HepG2 (cell line): ENCODE data around the gene VWA1. TPM values are rescaled to one million over a fixed set of nuclear protein-coding genes. Genes with fewer than 3 reads are reported as not detected.

Experiments used
- ATF1 ChIP-seq: IDR thresholded peaks from 2 replicates; pipeline ENCODE4 v1.6.1; 2016; ENCODE audit warnings: mild to moderate bottlenecking, control low read depth
- CENPT ChIP-seq: sonication (generic); formaldehyde crosslinking; IDR thresholded peaks from 2 replicates; pipeline ENCODE4 v1.8.0; 2022; ENCODE audit warnings: low read depth, mild to moderate bottlenecking, moderate library complexity, missing genetic modification reagents
- FOXK2 ChIP-seq: fragments of 450-650 bp; IDR thresholded peaks from 2 replicates; pipeline ENCODE4 v1.6.1; 2016
- HCFC1 ChIP-seq: fragments of 150-350 bp; IDR thresholded peaks from 2 replicates; pipeline ENCODE4 v1.6.1; 2014; ENCODE audit warnings: low read depth, low read length
- HNRNPK ChIP-seq: fragments of 200-400 bp; formaldehyde crosslinking; IDR thresholded peaks from 2 replicates; pipeline ENCODE4 v1.6.1; 2018; ENCODE audit warnings: low read length, low read depth, moderate library complexity, mild to moderate bottlenecking; ENCODE audit not compliant: poor library complexity, severe bottlenecking
- MTF1 ChIP-seq: sonication (generic); formaldehyde crosslinking; IDR thresholded peaks from 2 replicates; pipeline ENCODE4 v1.5.0; 2020; ENCODE audit warnings: missing genetic modification reagents
- SIN3A ChIP-seq: IDR thresholded peaks from 2 replicates; pipeline ENCODE4 v1.6.1; 2011; ENCODE audit warnings: low read depth, mild to moderate bottlenecking, control low read depth, low read length, borderline replicate concordance
- SMAD9 ChIP-seq: sonication (generic); formaldehyde crosslinking; IDR thresholded peaks from 2 replicates; pipeline ENCODE4 v1.5.1; 2020; ENCODE audit warnings: mild to moderate bottlenecking, missing genetic modification reagents
- SP4 ChIP-seq: sonication (generic); formaldehyde crosslinking; IDR thresholded peaks from 2 replicates; pipeline ENCODE4 v1.8.1; 2023; ENCODE audit warnings: mild to moderate bottlenecking, missing genetic modification reagents
- ZBTB49 ChIP-seq: sonication (generic); formaldehyde crosslinking; IDR thresholded peaks from 2 replicates; pipeline ENCODE4 v1.4.0; 2020; ENCODE audit warnings: missing genetic modification reagents, borderline replicate concordance
- ZC3H13 ChIP-seq: sonication (generic); formaldehyde crosslinking; IDR thresholded peaks from 2 replicates; pipeline ENCODE4 v1.8.1; 2023; ENCODE audit warnings: mild to moderate bottlenecking, missing genetic modification reagents, moderate library complexity
- ZFAT ChIP-seq: sonication (generic); formaldehyde crosslinking; conservative IDR thresholded peaks from 2 replicates; pipeline ENCODE4 v1.8.1; 2023; ENCODE audit warnings: missing genetic modification reagents, inconsistent platforms
- ZFP41 ChIP-seq: sonication (generic); formaldehyde crosslinking; IDR thresholded peaks from 2 replicates; pipeline ENCODE4 v1.4.0; 2020; ENCODE audit warnings: mild to moderate bottlenecking, missing genetic modification reagents, borderline replicate concordance
- ZFP90 ChIP-seq: sonication (generic); formaldehyde crosslinking; IDR thresholded peaks from 2 replicates; pipeline ENCODE4 v1.8.0; 2022; ENCODE audit warnings: missing genetic modification reagents, mild to moderate bottlenecking, inconsistent platforms, borderline replicate concordance
- ZNF264 ChIP-seq: sonication (generic); formaldehyde crosslinking; IDR thresholded peaks from 2 replicates; pipeline ENCODE4 v1.4.0; 2020; ENCODE audit warnings: missing genetic modification reagents
- ZNF282 ChIP-seq: fragments of 450-650 bp; IDR thresholded peaks from 2 replicates; pipeline ENCODE4 v1.6.1; 2018; ENCODE audit not compliant: partially characterized antibody
- ZNF333 ChIP-seq: sonication (generic); formaldehyde crosslinking; IDR thresholded peaks from 2 replicates; pipeline ENCODE4 v1.4.0; 2020; ENCODE audit warnings: mild to moderate bottlenecking, missing genetic modification reagents, borderline replicate concordance
- ZNF432 ChIP-seq: sonication (generic); formaldehyde crosslinking; IDR thresholded peaks from 2 replicates; pipeline ENCODE4 v1.5.0; 2020; ENCODE audit warnings: missing genetic modification reagents, mild to moderate bottlenecking, borderline replicate concordance
- ZNF7 ChIP-seq: IDR thresholded peaks from 2 replicates; pipeline ENCODE4 v1.6.1; 2016; ENCODE audit warnings: missing biosample characterization, missing genetic modification reagents
- ZNF747 ChIP-seq: sonication (generic); formaldehyde crosslinking; IDR thresholded peaks from 2 replicates; pipeline ENCODE4 v1.8.1; 2023; ENCODE audit warnings: missing genetic modification reagents, mild to moderate bottlenecking, borderline replicate concordance
- polyA plus RNA-seq, 8 experiments: library from polyadenylated mRNA; depleted of rRNA in 3 of 8; stranded (reverse) in 7 of 8; unstranded in 1 of 8; fragments of >200 nt; fragmentation: Illumina TruSeq in 4 of 8; extraction: Trizol in 4 of 8; gene quantifications; 2 replicates each; pipeline versions ENCODE4 v1.2.1 to v1.2.3, GENCODE V29; 2011 to 2016; ENCODE audit warnings: low read depth in 4 of 8, missing spikeins in 1 of 8, mixed read lengths in 1 of 8; ENCODE audit not compliant: insufficient read depth in 1 of 8
- total RNA-seq, 5 experiments: library from RNA; depleted of rRNA; stranded (reverse); fragments of >200 nt; fragmentation: Illumina TruSeq; extraction: Trizol; gene quantifications; 2 replicates each; pipeline ENCODE4 v1.2.3, GENCODE V29; 2016; ENCODE audit warnings: low read depth in 1 of 5
- TF ChIP-seq, protein P1 (sequence below): sonication (generic); formaldehyde crosslinking; IDR thresholded peaks from 2 replicates; pipeline ENCODE4 v1.8.0; 2022; ENCODE audit warnings: mild to moderate bottlenecking, missing genetic modification reagents
- TF ChIP-seq, protein P2 (sequence below): sonication (generic); formaldehyde crosslinking; IDR thresholded peaks from 2 replicates; pipeline ENCODE4 v1.9.0; 2022; ENCODE audit warnings: missing genetic modification reagents, mild to moderate bottlenecking, borderline replicate concordance
- TF ChIP-seq, protein P3 (sequence below): sonication (generic); formaldehyde crosslinking; IDR thresholded peaks from 2 replicates; pipeline ENCODE4 v1.8.1; 2023; ENCODE audit warnings: missing genetic modification reagents, mild to moderate bottlenecking, borderline replicate concordance

VWA1 gene
- total and polyA plus RNA-seq, 2 of the 13 experiments (the other 11 are each of a cell fraction or from before 2014, with no cell fraction given): 40.9 to 57.5 TPM

- TF ChIP-seq ZBTB49 (CRISPR knock-in tag): no peak
- peak; percentile 3; the same call in 1 of the 2 replicates for TF ChIP-seq ZC3H13 (CRISPR knock-in tag)
- TF ChIP-seq ZNF747 (CRISPR knock-in tag): peak; percentile 94
- TF ChIP-seq SMAD9 (CRISPR knock-in tag): 0 out of 2 replicates have a peak, but pooled peaks have one; percentile 43
- no peak for TF ChIP-seq ZNF333 (CRISPR knock-in tag)
- TF ChIP-seq, protein P1, sequence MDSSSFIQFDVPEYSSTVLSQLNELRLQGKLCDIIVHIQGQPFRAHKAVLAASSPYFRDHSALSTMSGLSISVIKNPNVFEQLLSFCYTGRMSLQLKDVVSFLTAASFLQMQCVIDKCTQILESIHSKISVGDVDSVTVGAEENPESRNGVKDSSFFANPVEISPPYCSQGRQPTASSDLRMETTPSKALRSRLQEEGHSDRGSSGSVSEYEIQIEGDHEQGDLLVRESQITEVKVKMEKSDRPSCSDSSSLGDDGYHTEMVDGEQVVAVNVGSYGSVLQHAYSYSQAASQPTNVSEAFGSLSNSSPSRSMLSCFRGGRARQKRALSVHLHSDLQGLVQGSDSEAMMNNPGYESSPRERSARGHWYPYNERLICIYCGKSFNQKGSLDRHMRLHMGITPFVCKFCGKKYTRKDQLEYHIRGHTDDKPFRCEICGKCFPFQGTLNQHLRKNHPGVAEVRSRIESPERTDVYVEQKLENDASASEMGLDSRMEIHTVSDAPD: peak; percentile 71
- TF ChIP-seq ZNF282: no peak
- TF ChIP-seq, protein P2, sequence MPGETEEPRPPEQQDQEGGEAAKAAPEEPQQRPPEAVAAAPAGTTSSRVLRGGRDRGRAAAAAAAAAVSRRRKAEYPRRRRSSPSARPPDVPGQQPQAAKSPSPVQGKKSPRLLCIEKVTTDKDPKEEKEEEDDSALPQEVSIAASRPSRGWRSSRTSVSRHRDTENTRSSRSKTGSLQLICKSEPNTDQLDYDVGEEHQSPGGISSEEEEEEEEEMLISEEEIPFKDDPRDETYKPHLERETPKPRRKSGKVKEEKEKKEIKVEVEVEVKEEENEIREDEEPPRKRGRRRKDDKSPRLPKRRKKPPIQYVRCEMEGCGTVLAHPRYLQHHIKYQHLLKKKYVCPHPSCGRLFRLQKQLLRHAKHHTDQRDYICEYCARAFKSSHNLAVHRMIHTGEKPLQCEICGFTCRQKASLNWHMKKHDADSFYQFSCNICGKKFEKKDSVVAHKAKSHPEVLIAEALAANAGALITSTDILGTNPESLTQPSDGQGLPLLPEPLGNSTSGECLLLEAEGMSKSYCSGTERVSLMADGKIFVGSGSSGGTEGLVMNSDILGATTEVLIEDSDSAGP (CRISPR knock-in tag): peak; percentile 91
- TF ChIP-seq ZFP41: no peak
- TF ChIP-seq ZFAT (CRISPR knock-in tag): no peak
- 0 out of 2 replicates have a peak, but pooled peaks have one; percentile 20 for TF ChIP-seq ZFP90 (CRISPR knock-in tag)
- TF ChIP-seq SIN3A: peak; percentile 95
- 0 out of 2 replicates have a peak, but pooled peaks have one; percentile 64 for TF ChIP-seq ZNF432 (CRISPR knock-in tag)
- TF ChIP-seq MTF1: no peak
- TF ChIP-seq, protein P3, sequence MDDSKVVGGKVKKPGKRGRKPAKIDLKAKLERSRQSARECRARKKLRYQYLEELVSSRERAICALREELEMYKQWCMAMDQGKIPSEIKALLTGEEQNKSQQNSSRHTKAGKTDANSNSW (CRISPR knock-in tag): no peak; the same call in 1 of the 2 replicates
- TF ChIP-seq ZNF264 (CRISPR knock-in tag): peak; percentile 45; the same call in 1 of the 2 replicates
- no peak for TF ChIP-seq CENPT (CRISPR knock-in tag)
- TF ChIP-seq HCFC1: no peak
- TF ChIP-seq HNRNPK: peak; percentile 44
- TF ChIP-seq SP4: no peak; the same call in none of the 2 replicates
- peak; percentile 55 for TF ChIP-seq FOXK2
- TF ChIP-seq ZNF7 (CRISPR knock-in tag): no peak
- no peak for TF ChIP-seq ATF1 (CRISPR knock-in tag)
Measured at GRCh38 chr1:1432951-1433803, 2.3 kb upstream of the VWA1 start (continued).
